Measurements from ENCODE around the gene POLL. TPM values are rescaled to one million over a fixed set of nuclear protein-coding genes. Genes with fewer than 3 reads are reported as not detected.

Gene POLL
- total RNA-seq, 1 donor from 2014 or later: 8.7 TPM

- no peak for FAIRE-seq
- Histone ChIP-seq H3K36me3 (ENCODE audit: control insufficient read depth, insufficient read depth, low read length) (peaks cover 5% of the 10 kb centered on the region), H3K4me3 (ENCODE audit: low read depth, low read length) (no peak overlapping the region), H3K27me3 (ENCODE audit: control insufficient read depth, insufficient read depth, low read length) (no peaks in the 10 kb centered on the region)
- no peak for TF ChIP-seq CTCF (IDR thresholded peaks at IDR 0.05; ENCODE audit: insufficient read depth, low read length, severe bottlenecking)
- DNase-seq (ENCODE audit: low read depth): no peak
Observed at GRCh38 chr10:101557541-101557940, 30.5 kb downstream of the POLL start.

GRCh38 chr10:101552442-101552841 lies 35.6 kb downstream of the POLL start:
- Histone ChIP-seq H3K27me3 (ENCODE audit: control insufficient read depth, insufficient read depth, low read length) (no peaks in the 10 kb centered on the region), H3K4me3 (ENCODE audit: low read depth, low read length) (no peak overlapping the region), H3K36me3 (ENCODE audit: control insufficient read depth, insufficient read depth, low read length) (peaks cover 8% of the 10 kb centered on the region)
- no peak for TF ChIP-seq CTCF (IDR thresholded peaks at IDR 0.05; ENCODE audit: insufficient read depth, low read length, severe bottlenecking)
- DNase-seq (ENCODE audit: low read depth) (no peak), FAIRE-seq (no peak)

DNA sequence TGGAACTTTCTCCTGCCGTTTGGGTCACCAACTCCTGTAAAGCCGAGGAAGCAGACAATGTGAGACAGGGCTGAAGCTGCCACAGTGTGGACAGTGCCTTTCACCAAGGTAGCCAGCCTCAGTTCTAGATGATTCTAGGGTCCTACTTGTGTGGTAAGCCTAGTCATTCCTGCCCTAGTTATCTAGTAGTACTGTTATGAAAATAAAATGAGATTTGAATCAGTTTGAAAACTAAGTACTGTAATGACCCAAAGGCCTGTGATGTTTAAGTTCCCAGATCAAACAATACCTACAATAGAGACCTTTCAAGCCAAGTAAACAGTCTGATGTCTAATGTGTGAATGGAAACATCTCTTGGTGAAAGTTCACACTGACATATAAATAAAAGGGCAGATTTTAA lies 37.1 kb downstream of the POLL start:
- DNase-seq (ENCODE audit: low read depth) (no peak), FAIRE-seq (peak; percentile 43)
- Histone ChIP-seq H3K4me3 (ENCODE audit: low read depth, low read length) (no peak overlapping the region), H3K27me3 (ENCODE audit: control insufficient read depth, insufficient read depth, low read length) (no peaks in the 10 kb centered on the region), H3K36me3 (ENCODE audit: control insufficient read depth, insufficient read depth, low read length) (peaks cover 8% of the 10 kb centered on the region)
- TF ChIP-seq CTCF (IDR thresholded peaks at IDR 0.05; ENCODE audit: insufficient read depth, low read length, severe bottlenecking): no peak

- Histone ChIP-seq H3K36me3 (ENCODE audit: control insufficient read depth, insufficient read depth, low read length) (no peaks in the 10 kb centered on the region), H3K4me3 (ENCODE audit: low read depth, low read length) (no peak overlapping the region), H3K27me3 (ENCODE audit: control insufficient read depth, insufficient read depth, low read length) (no peaks in the 10 kb centered on the region)
- DNase-seq (ENCODE audit: low read depth) (no peak), FAIRE-seq (no peak)
- no peak for TF ChIP-seq CTCF (IDR thresholded peaks at IDR 0.05; ENCODE audit: insufficient read depth, low read length, severe bottlenecking)
Observed at GRCh38 chr10:101545898-101546297, 42.2 kb downstream of the POLL start.

- DNase-seq (ENCODE audit: low read depth): no peak
- FAIRE-seq: no peak
- Histone ChIP-seq H3K4me3 (ENCODE audit: low read depth, low read length) (no peak overlapping the region), H3K27me3 (ENCODE audit: control insufficient read depth, insufficient read depth, low read length) (no peaks in the 10 kb centered on the region), H3K36me3 (ENCODE audit: control insufficient read depth, insufficient read depth, low read length) (no peaks in the 10 kb centered on the region)
- TF ChIP-seq CTCF (IDR thresholded peaks at IDR 0.05; ENCODE audit: insufficient read depth, low read length, severe bottlenecking): no peak
Observed at GRCh38 chr10:101538446-101538845, 49.6 kb downstream of the POLL start.

GRCh38 chr10:101536800-101537199 lies 51.3 kb downstream of the POLL start:
- no peak for FAIRE-seq
- peak; percentile 48 for DNase-seq (ENCODE audit: low read depth)
- H3K36me3 ChIP-seq (ENCODE audit: control insufficient read depth, insufficient read depth, low read length): peaks cover 3% of the 10 kb centered on the region
- TF ChIP-seq CTCF (IDR thresholded peaks at IDR 0.05; ENCODE audit: insufficient read depth, low read length, severe bottlenecking): peak; percentile 48
- no peaks in the 10 kb centered on the region for H3K27me3 ChIP-seq (ENCODE audit: control insufficient read depth, insufficient read depth, low read length)
- no peak overlapping the region for H3K4me3 ChIP-seq (ENCODE audit: low read depth, low read length)

Data from bronchial epithelial cell (primary cell).